NCI-H446 (cell line): ENCODE measurements around the gene CHD1L.
A peak's percentile ranks its signal among the peaks of the same experiment; 100 is the strongest.
"Not testable (repeated sequence)": the region's sequence is repeated elsewhere in the genome, so short reads cannot be mapped to it uniquely, and the experiment has no call there.

Experiments used
- DNase-seq, 2 experiments: peaks; one replicate each; lab custom pipeline; 2025; lab: John Stamatoyannopoulos, UW

The CHD1L gene

GRCh38 chr1:147233903-147234302 is 8.6 kb upstream of the CHD1L start:
- not testable (repeated sequence) for DNase-seq

GRCh38 chr1:147235822-147236221 is 6.7 kb upstream of the CHD1L start:
- no peak for DNase-seq

GRCh38 chr1:147236448-147236847 is 6.0 kb upstream of the CHD1L start:
- no peak for DNase-seq

- no peak for DNase-seq
Measured at GRCh38 chr1:147236959-147237791, 5.3 kb upstream of the CHD1L start.

- no peak for DNase-seq
Measured at GRCh38 chr1:147238053-147238902, 4.2 kb upstream of the CHD1L start.

- DNase-seq = no peak
Measured at GRCh38 chr1:147238925-147239820, 3.3 kb upstream of the CHD1L start.

- DNase-seq = not testable (repeated sequence)
Measured at GRCh38 chr1:147240131-147240721, 2.3 kb upstream of the CHD1L start.

- DNase-seq = no peak
Measured at GRCh38 chr1:147241934-147242448, 493 bp upstream of the CHD1L start.

GRCh38 chr1:147243228-147243685 is 773 bp downstream of the CHD1L start:
- DNase-seq = peak in 1 of 2 experiments; percentile 50

GRCh38 chr1:147243841-147244240 is 1.4 kb downstream of the CHD1L start:
- DNase-seq = no peak

- no peak for DNase-seq
Measured at GRCh38 chr1:147245129-147245528, 2.6 kb downstream of the CHD1L start.

GRCh38 chr1:147245586-147246021 is 3.1 kb downstream of the CHD1L start:
- DNase-seq = no peak

- no peak for DNase-seq
Measured at GRCh38 chr1:147246044-147246690, 3.7 kb downstream of the CHD1L start.

GRCh38 chr1:147246910-147247655 is 4.6 kb downstream of the CHD1L start:
- no peak for DNase-seq

GRCh38 chr1:147247656-147248238 is 5.3 kb downstream of the CHD1L start:
- no peak for DNase-seq

- no peak for DNase-seq
Measured at GRCh38 chr1:147252540-147252939, 10.1 kb downstream of the CHD1L start.

- no peak for DNase-seq
Measured at GRCh38 chr1:147260956-147261355, 18.5 kb downstream of the CHD1L start.

- no peak for DNase-seq
Measured at GRCh38 chr1:147264158-147264768, 21.8 kb downstream of the CHD1L start.

GRCh38 chr1:147266381-147266780 is 23.9 kb downstream of the CHD1L start:
- no peak for DNase-seq
